NCI-H345 treated with DMSO at 0.1 percent for 48 hours (cell line): ENCODE measurements around the gene PSD2.

Experiments used
- DNase-seq: peaks from one replicate; lab custom pipeline; 2025; ENCODE audit not compliant: unreplicated experiment; lab: John Stamatoyannopoulos, UW

PSD2 gene

DNA sequence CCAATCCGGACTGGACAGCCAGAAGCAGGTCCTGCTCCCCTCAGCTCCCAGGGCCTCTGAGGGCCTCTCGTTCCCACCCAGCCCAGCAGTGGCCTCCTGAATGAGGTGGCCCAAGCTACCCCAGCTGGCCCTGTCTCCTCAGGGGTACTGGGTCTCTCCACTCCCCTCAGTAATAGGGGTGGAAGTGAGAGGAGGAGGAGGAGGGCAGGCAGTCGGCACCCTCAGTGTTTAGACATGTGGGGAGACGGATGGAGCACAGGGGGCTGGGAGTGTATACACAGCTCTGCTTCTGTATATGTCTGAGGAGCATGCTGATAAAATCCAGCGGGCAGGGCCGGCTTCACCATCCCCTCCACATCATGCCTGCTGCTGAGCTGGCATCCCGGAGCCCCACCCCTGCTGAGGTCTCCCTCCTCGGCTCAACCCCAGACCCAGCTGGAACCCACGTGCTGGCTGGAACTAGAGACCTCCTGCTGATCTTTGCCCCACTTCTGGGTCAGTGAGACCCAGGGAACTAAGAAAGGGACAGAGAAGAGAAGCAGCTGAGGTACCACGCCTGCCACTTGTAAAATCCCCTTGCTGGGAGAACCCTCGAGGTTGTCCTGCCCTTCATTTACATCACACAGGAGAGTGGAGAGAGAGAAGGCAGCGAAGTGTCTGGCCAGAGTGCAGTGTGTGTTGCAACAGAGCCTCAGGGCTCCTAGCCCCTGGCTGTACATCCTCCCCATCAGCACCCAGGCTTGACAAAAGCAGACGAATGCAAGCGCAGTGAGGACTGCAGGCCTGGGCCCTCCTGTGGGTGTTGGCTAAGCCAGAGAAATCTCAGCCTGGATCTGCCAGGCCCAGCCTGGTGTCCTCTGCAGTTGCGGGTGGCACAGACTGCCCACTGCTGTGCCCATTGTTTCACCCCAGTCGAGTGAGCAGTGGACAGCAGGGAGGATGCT, 77.5 kb downstream of the PSD2 start:
- DNase-seq, result peak; percentile 80

DNA sequence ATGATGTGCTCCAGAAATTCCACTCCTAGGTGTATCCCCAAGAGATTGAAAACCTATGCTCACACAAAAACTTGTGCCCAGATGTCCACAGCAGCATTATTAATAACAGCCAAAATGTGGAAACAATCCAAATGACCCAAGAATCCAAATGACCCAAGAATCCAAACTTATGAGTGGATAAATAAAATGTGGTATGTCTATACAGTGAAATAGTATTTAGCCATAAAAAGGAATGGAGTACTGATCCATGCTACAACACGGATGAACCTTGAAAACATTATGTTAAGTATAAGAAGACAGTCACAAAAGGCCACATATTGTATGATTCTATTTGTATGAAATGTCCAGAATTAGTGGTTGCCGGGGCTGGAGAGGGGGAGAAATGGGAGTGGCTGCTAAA, 80.3 kb downstream of the PSD2 start:
- DNase-seq, result no peak

DNA sequence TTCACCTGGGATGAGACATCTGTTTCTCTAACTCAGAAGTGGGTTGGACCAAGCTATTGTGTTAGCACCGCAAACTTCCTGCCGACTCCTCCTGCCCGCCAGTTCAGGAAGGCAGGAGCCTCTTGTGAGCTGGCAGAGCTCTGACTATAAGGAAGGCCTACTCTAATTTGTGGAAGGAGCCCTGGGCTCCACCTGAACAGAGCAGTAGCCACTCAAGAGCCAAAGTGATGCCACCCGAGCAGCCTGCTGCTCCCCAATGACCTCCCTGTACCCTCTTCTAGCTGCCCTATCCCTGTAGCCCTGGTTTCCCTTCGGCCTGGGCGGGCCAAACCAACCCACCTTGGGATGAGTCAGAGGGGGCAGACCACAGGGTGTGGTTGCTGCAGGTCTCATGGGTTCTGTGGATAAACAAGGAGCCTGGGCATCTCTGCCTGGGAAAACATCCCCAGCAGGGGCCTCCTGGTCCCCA, 81.6 kb downstream of the PSD2 start:
- DNase-seq, result no peak

DNA sequence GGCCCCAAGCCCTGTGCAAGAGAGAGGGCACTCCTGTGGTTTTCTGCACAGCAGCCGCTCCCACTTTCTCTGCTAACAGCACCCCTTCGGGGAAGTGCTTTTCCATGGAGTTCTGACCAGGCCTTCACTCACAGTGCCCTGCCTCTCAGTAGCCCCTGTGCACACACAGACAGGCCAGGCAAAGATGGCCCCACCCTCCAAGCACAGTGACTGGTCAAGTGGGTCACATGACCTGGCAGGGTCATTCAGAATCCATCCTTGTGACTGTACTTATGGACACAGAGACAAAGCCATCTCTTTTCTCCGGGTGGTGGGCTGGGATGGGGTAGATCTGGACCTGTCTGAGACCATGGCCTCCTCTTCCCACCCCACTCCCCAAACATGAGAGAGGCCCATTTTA, 82.5 kb downstream of the PSD2 start:
- no peak for DNase-seq

DNA sequence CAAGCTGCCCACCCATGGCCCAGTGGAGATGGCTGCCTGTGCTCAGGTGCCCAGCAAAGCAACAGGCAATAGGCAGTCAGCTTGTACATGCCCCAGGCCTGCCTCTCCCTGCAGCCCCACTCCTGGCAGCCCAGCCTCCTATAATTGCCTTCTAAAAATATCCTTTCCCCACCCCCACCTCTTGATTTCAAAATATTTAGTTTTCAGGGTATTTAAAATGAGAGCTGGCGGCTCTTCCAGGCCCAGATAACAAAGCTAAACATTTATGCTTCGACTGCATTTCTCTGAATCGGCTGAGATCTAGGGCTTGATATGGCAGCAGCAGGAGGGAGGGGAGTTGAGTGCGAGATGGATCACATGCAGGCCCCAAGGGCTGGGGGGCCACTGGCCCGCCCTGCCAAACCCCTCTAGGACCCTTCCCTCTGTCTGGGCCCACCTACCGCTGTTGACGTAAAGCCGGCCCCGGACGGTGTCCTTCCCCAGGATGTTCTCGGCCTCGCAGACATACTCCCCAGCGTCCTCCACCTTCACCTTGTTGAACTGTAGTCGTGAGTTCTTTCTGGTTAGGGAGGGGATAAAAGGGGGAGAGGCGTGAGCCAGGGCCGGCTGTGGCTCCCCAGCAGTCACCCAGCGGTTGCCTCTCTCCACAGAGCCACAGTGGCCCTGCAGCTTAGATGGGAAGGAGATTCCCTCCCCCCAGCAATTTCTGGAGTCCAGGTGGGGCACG, 85.0 kb downstream of the PSD2 start:
- no peak for DNase-seq

DNA sequence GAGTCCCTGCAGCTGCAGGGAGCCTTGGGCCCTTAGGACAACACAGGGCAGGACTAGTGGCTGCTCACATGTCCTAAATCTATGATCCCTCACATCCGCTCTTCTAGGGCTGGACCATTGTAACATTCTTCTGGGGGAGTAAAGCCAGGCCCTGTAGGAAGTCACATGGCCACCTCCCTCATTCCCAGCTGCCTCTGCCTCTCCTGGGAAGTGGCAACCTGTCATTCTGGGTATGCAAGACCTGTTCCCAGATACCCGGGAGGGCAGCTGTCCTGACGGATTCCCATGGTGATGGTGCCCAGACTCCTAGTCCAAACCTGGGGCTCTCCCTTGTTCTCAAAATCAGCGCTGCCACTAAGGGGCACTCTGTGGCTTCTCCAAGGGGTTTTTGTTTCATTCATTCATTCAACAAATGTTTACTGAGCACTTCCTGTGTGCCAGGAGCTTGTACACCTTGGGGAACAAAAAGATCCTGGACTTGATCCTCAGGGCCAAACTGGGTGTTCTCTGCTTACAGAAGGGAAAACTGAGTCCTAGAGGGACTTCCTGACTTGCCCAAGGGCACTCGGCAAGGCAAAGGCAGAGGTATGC, 85.6 kb downstream of the PSD2 start:
- no peak for DNase-seq

DNA sequence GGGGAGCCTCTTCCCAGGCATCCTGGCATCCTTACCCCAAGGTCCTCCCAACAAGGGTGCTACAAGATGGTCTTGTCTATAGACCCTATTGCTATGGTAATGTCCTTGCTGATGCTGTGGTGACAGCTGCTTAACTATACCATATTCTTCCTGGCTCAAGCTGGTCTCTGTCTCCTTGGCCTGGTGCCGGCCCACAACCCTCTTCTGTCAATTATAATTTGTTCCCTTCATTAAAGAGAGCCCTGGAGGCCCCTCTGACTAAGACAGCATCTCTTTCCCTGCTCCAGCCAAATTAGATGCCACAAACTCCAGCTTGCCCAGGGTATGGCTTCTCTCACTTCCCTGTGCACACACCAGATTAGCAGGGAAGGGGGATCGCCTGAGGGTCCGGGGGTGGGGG, 86.7 kb downstream of the PSD2 start:
- DNase-seq, result no peak

DNA sequence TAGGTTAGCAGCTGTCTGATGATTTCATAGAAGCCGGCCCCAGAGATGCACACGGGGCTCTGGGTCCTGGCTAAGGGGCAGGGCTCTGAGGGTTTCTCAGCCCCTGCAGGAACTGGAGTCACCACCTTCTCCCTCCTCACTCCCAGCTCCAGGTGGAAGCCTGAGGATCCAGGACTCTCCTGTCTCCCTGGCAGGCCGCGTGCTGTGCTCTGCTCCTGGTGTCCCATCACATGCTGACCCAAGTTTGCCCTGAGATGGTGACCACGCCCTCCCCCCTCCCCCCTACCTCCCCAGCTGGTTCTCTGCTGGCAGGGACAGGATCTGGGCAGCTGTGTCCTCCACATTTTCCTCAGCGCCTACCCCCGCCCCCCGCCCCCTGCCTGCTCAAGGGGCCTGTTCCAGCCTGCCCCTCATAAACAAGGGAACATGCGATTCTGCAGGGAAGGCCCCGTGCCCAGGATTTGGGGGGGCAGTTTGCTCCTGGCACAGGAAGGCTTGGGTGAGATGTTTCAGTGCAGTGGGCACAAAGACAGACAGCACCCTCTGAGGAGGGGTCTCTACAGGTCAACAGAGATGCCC, 87.4 kb downstream of the PSD2 start:
- no peak for DNase-seq

DNA sequence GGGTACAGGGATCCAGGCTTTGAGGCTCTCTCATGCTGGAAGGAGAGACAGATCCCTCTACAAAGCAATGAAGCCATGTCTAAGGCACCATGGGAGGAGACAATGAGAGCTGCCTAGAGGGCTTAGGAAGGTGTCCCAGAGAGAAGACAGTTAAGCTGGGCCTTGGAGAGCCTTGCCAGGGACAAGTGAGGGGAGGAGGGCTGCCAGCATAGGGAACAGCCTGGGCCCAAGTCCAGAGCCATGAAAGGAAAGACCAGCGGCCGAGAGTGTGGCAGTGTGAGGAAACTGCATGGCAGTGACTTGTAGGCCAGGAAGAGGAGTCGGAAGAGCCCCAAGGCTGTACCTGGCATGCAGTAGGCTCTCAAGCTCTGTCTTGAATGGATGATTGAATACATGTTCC, 88.5 kb downstream of the PSD2 start:
- DNase-seq, result no peak

DNA sequence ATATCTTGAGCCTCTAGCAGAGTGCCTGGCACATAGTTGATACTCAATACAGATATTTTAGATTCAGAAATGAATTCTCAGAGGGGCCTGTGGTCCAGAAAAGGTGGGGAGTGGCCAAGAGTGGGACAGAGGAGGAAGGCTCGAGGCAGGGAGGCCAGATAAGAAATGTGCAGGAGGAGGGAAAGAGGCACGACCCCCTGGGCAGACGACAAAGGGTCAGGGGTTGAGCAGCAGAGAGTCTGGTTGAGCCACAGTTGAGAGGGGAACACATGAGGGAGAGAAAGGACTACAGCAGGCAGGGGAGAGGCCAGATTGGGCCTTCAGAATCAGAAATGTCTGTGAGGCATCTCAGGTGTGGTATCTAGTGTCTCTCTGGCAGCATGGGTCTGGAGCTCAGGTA, 89.1 kb downstream of the PSD2 start:
- DNase-seq, result no peak

DNA sequence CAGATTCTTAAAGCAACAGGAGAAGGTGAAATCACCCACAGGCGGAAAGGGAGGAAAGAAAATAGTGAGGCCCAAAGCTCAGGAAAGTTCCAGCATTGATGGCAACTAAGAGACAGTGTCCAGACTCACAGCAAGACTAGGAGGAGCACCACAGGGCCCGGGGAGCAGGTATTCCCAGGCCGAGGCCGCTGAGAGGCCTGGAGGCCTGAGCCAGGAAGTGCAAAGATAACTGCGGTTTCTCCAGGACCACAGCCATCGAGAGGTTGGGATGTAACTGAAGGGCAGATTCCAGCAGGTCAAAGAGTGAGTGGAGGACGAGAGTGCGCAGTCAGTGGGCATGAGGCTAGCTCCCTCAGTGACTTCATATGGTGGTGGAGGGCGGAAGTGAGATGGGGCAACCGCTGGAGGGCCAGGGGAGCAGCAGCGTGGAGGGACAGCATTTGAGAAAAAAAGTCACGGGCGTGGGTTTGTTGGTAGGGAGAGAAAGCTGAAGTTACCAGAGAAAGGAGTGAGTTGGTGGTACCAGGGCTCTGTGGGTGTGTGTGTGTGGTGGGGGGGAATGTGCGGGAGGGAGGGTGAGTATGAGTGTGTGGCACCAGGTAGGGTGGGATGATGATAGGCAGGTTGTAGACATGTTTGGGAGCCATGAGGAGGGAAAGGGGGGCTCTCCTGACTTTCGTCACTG, 89.7 kb downstream of the PSD2 start:
- DNase-seq, result no peak

DNA sequence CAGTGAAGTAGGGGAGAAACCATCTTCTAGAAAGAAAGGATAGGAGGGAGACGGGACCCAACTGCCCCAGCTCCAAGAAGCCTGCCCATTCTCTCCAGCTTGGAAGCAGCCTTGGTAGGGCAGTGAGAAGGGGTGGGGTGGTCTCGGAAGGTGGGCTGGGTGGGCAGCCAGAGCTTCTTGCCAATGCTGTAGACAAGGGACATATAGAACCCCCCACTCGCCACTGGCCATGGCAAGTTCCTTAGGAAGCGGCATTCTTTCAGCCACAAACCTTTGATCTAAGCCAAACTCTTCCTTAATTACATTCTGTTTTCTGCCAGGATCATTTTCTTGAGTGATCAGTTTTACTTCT, 90.2 kb downstream of the PSD2 start:
- no peak for DNase-seq

DNA sequence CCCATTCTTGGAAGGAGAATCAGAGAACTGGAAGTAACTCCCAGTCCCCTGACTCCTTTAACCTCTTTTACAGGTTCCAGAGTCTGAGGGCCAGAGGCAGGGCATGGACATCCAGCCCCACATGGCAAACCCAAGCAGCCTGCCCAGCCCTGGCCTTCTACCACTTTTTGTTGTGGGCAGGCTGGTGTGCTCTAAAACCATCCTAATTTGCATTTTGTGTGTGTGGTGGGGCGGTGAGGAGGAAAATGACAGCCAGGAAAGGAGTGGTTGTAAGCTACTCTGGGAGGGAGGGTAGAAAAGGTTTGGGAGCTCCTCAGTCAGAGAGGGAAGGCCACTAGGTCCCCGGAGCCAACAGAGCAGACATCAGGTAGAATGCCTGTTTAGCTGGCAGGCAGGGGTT, 90.6 kb downstream of the PSD2 start:
- no peak for DNase-seq

DNA sequence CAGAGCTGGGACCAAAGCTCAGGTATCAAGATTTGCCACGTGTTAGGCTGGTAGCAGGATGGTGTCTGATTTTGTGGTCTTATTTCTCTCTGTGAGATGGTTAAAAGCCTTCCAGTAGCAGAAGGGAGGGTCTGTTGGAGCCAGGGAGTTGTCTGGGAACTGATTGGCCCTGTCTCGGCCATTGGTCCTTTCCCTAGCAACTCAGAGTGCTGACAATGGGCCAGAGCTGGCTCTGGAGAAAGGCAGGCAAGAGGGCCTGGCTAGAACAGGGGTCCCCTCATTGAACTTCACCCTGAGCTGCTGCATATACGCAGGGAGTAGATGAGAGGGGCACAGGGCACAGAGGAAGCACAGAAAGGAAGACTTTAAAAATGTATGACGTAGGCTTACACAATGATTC, 92.8 kb downstream of the PSD2 start:
- DNase-seq, result no peak

DNA sequence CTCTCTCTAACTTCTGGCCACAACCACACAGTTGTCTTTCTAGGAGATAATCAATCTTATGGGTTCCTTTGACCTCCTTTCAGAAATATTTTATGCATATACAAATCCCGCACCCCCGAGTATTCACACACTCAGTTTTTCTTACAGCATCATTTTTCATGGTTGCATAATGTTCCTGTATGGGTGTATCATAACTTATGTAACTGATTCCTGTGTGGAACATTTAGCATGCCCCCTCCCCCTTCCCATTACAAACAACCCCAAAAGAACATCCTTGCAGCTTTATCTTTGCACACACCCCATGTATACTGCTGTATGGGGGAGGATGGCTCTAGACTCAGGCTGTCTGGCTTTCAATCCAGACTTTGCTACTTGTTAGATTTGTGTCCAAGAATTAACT, 93.8 kb downstream of the PSD2 start:
- no peak for DNase-seq

DNA sequence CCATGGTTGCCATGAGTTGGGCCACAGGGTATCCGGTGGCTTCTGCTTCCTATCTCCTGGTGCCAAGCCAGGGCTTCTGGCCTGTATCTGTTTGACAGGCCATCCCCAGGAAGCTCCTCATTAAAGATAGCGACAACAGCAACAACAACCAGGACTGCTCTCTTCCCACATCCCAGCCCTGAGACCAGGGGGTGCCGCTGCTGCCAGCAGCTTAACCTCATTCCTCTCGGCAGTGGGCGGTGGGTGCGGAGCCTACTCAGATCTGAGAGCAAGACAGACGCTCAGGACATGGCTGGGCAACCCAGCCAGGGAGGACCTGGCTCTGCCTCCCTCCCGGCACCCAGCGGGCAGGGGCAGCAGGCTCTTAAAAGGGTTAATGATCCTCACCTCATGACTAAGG, 98.3 kb downstream of the PSD2 start:
- no peak for DNase-seq
